Neural crest cell (in vitro differentiated cells): Measurements from ENCODE around the gene GALNT18. TPM values are rescaled to one million over a fixed set of nuclear protein-coding genes. Genes with fewer than 3 reads are reported as not detected.

ENCODE experiments used
- DNase-seq: peaks from one replicate; pipeline ENCODE4 v3.0.0; 2021; ENCODE audit warnings: low read depth, mixed read lengths, low spot score
- H3K27ac Mint-ChIP-seq: one replicate; pipeline ENCODE4 v1.8.0; 2021; ENCODE audit warnings: mild to moderate bottlenecking, mixed read lengths; ENCODE audit not compliant: unreplicated experiment
- H3K27me3 Mint-ChIP-seq: 2 replicates; pipeline ENCODE4 v1.8.0; 2021; ENCODE audit warnings: low read depth, mild to moderate bottlenecking, mixed read lengths
- H3K36me3 Mint-ChIP-seq: 2 replicates; pipeline ENCODE4 v1.8.0; 2021; ENCODE audit warnings: low read depth, mild to moderate bottlenecking, mixed read lengths
- H3K4me1 Mint-ChIP-seq: 2 replicates; pipeline ENCODE4 v1.8.0; 2021; ENCODE audit warnings: mixed read lengths
- H3K4me3 Mint-ChIP-seq: one replicate; pipeline ENCODE4 v1.8.0; 2021; ENCODE audit warnings: mild to moderate bottlenecking, mixed read lengths
- H3K9me3 Mint-ChIP-seq: 2 replicates; pipeline ENCODE4 v1.8.0; 2021; ENCODE audit warnings: mixed read lengths
- total RNA-seq: library from RNA; stranded (reverse); gene quantifications from 2 replicates; pipeline ENCODE4 v1.2.1, GENCODE V29; 2021
- TF ChIP-seq, protein P1 (sequence below): fragments of 200-600 bp; sonication (generic); conservative IDR thresholded peaks from 2 replicates; pipeline ENCODE4 v1.5.0; 2021; ENCODE audit warnings: antibody characterized with exemption, mild to moderate bottlenecking

Gene GALNT18
- total RNA-seq, 1 donor from 2014 or later = 2.8 TPM

- no peak for DNase-seq
- H3K4me1 Mint-ChIP-seq = no peaks in the 10 kb centered on the region
- H3K4me3 Mint-ChIP-seq = no peak overlapping the region
- peaks cover 2% of the 10 kb centered on the region for H3K36me3 Mint-ChIP-seq
- H3K9me3 Mint-ChIP-seq = peaks cover 2% of the 10 kb centered on the region
- H3K27me3 Mint-ChIP-seq = no peaks in the 10 kb centered on the region
- TF ChIP-seq, protein P1, sequence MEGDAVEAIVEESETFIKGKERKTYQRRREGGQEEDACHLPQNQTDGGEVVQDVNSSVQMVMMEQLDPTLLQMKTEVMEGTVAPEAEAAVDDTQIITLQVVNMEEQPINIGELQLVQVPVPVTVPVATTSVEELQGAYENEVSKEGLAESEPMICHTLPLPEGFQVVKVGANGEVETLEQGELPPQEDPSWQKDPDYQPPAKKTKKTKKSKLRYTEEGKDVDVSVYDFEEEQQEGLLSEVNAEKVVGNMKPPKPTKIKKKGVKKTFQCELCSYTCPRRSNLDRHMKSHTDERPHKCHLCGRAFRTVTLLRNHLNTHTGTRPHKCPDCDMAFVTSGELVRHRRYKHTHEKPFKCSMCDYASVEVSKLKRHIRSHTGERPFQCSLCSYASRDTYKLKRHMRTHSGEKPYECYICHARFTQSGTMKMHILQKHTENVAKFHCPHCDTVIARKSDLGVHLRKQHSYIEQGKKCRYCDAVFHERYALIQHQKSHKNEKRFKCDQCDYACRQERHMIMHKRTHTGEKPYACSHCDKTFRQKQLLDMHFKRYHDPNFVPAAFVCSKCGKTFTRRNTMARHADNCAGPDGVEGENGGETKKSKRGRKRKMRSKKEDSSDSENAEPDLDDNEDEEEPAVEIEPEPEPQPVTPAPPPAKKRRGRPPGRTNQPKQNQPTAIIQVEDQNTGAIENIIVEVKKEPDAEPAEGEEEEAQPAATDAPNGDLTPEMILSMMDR = no peak
- no peak overlapping the region for H3K27ac Mint-ChIP-seq
Measured at GRCh38 chr11:11344045-11344444, 277.8 kb downstream of the GALNT18 start.

- H3K9me3 Mint-ChIP-seq = peaks cover 4% of the 10 kb centered on the region
- H3K4me3 Mint-ChIP-seq = no peak overlapping the region
- TF ChIP-seq, protein P1 = no peak
- DNase-seq = no peak
- H3K36me3 Mint-ChIP-seq = peaks cover 4% of the 10 kb centered on the region
- no peak overlapping the region for H3K27ac Mint-ChIP-seq
- H3K27me3 Mint-ChIP-seq = no peaks in the 10 kb centered on the region
- H3K4me1 Mint-ChIP-seq = peaks cover 13% of the 10 kb centered on the region
Measured at GRCh38 chr11:11338304-11338703, 283.5 kb downstream of the GALNT18 start.

GRCh38 chr11:11336664-11337063 lies 285.1 kb downstream of the GALNT18 start:
- DNase-seq = no peak
- H3K27me3 Mint-ChIP-seq = no peaks in the 10 kb centered on the region
- peaks cover 13% of the 10 kb centered on the region for H3K4me1 Mint-ChIP-seq
- TF ChIP-seq, protein P1 = no peak
- peaks cover 4% of the 10 kb centered on the region for H3K36me3 Mint-ChIP-seq
- no peak overlapping the region for H3K4me3 Mint-ChIP-seq
- no peak overlapping the region for H3K27ac Mint-ChIP-seq
- H3K9me3 Mint-ChIP-seq = peaks cover 4% of the 10 kb centered on the region

- Mint-ChIP-seq H3K36me3 (peaks cover 4% of the 10 kb centered on the region), H3K4me1 (peaks cover 13% of the 10 kb centered on the region), H3K27me3 (no peaks in the 10 kb centered on the region), H3K27ac (no peak overlapping the region), H3K9me3 (peaks cover 4% of the 10 kb centered on the region), H3K4me3 (no peak overlapping the region)
- TF ChIP-seq, protein P1 = no peak
- DNase-seq = no peak
Measured at GRCh38 chr11:11335043-11335442, 286.8 kb downstream of the GALNT18 start.

DNA sequence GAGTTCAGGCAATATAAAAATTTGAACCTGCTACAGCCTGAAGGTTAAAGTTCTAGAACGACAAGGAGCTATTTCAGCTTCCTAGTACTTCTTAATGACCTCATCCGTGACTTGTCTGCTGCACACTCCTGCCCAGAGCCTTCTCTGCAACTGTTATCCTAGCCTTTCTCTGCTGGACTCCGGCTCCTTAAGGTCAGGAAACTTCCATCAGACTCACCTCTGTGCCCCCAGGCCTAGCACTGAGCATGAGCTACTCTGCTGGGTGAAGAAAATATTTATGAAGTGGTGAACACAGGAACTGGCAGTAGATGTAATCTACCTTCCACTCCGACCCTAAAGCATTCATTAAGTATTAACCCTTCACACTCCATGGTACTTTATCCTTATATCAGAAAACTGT lies 287.2 kb downstream of the GALNT18 start:
- Mint-ChIP-seq H3K27me3 (no peaks in the 10 kb centered on the region), H3K27ac (no peak overlapping the region), H3K4me1 (peaks cover 13% of the 10 kb centered on the region), H3K9me3 (peaks cover 3% of the 10 kb centered on the region), H3K36me3 (peaks cover 3% of the 10 kb centered on the region), H3K4me3 (no peak overlapping the region)
- TF ChIP-seq, protein P1 = no peak
- DNase-seq = no peak

- no peaks in the 10 kb centered on the region for H3K36me3 Mint-ChIP-seq
- DNase-seq = no peak
- H3K27me3 Mint-ChIP-seq = no peaks in the 10 kb centered on the region
- no peak overlapping the region for H3K4me3 Mint-ChIP-seq
- TF ChIP-seq, protein P1 = no peak
- H3K9me3 Mint-ChIP-seq = no peaks in the 10 kb centered on the region
- H3K27ac Mint-ChIP-seq = no peak overlapping the region
- peaks cover 9% of the 10 kb centered on the region for H3K4me1 Mint-ChIP-seq
Measured at GRCh38 chr11:11332141-11332710, 289.6 kb downstream of the GALNT18 start.
